ENCODE measurements around the gene SLC16A3. TPM values are rescaled to one million over a fixed set of nuclear protein-coding genes. Genes with fewer than 3 reads are reported as not detected.
"Not testable (repeated sequence)": the region's sequence is repeated elsewhere in the genome, so short reads cannot be mapped to it uniquely, and the experiment has no call there.

The SLC16A3 gene
- total RNA-seq, 1 donor from 2014 or later: 170 TPM

- DNase-seq (ENCODE audit: extremely low read depth, low read depth, low spot score): no peak
Measured at GRCh38 chr17:82203920-82204319, 24.9 kb upstream of the SLC16A3 start.

GRCh38 chr17:82204831-82205719, 23.8 kb upstream of the SLC16A3 start:
- no peak for DNase-seq (ENCODE audit: extremely low read depth, low read depth, low spot score)

GRCh38 chr17:82205720-82206508, 22.9 kb upstream of the SLC16A3 start:
- DNase-seq (ENCODE audit: extremely low read depth, low read depth, low spot score): no peak

GRCh38 chr17:82210655-82211054, 18.2 kb upstream of the SLC16A3 start:
- DNase-seq (ENCODE audit: extremely low read depth, low read depth, low spot score): not testable (repeated sequence)

GRCh38 chr17:82212331-82213250, 16.3 kb upstream of the SLC16A3 start, which contains the start of gene CCDC57:
TSS of gene CCDC57 (minus strand) at chr17:82212842. CDS start at chr17:82201944, 10,898 bp downstream.
- no peak for DNase-seq (ENCODE audit: extremely low read depth, low read depth, low spot score)

GRCh38 chr17:82213251-82214011, 15.4 kb upstream of the SLC16A3 start:
- no peak for DNase-seq (ENCODE audit: extremely low read depth, low read depth, low spot score)

GRCh38 chr17:82214012-82214628, 14.7 kb upstream of the SLC16A3 start:
- DNase-seq (ENCODE audit: extremely low read depth, low read depth, low spot score): no peak

- DNase-seq (ENCODE audit: extremely low read depth, low read depth, low spot score): no peak
Measured at GRCh38 chr17:82215095-82215971, 13.5 kb upstream of the SLC16A3 start.

- no peak for DNase-seq (ENCODE audit: extremely low read depth, low read depth, low spot score)
Measured at GRCh38 chr17:82215972-82216300, 12.9 kb upstream of the SLC16A3 start.

GRCh38 chr17:82216301-82217119, 12.3 kb upstream of the SLC16A3 start:
- DNase-seq (ENCODE audit: extremely low read depth, low read depth, low spot score): no peak

- DNase-seq (ENCODE audit: extremely low read depth, low read depth, low spot score): no peak
Measured at GRCh38 chr17:82217120-82217529, 11.7 kb upstream of the SLC16A3 start.

- no peak for DNase-seq (ENCODE audit: extremely low read depth, low read depth, low spot score)
Measured at GRCh38 chr17:82217530-82218204, 11.2 kb upstream of the SLC16A3 start.

GRCh38 chr17:82218349-82219075, 10.3 kb upstream of the SLC16A3 start:
- no peak for DNase-seq (ENCODE audit: extremely low read depth, low read depth, low spot score)

- DNase-seq (ENCODE audit: extremely low read depth, low read depth, low spot score): no peak
Measured at GRCh38 chr17:82219083-82219482, 9.8 kb upstream of the SLC16A3 start.

GRCh38 chr17:82219753-82220709, 8.8 kb upstream of the SLC16A3 start:
- no peak for DNase-seq (ENCODE audit: extremely low read depth, low read depth, low spot score)
